Aorta (tissue), 5 donors: ENCODE results near the gene VASH2. TPM values are rescaled to one million over a fixed set of nuclear protein-coding genes. Genes with fewer than 3 reads are reported as not detected.

ENCODE experiments used
- ATAC-seq: fragments of 200-7000 bp; cut with Tn5 transposase; one replicate; pipeline ENCODE4 v1.9.1; 2022; ENCODE audit warnings: moderate library complexity; ENCODE audit not compliant: low FRiP score
- DNase-seq, 2 donors: peaks; one replicate each; pipeline ENCODE4 v3.0.0-alpha.2; 2020
- H3K27ac ChIP-seq, 2 donors: one replicate each; pipeline ENCODE4 v1.5.1; 2013; ENCODE audit warnings: low read length in 2 of 2, mild to moderate bottlenecking in 2 of 2, moderate library complexity in 2 of 2, control low read depth in 1 of 2, inconsistent platforms in 1 of 2, low read depth in 1 of 2
- H3K27me3 ChIP-seq, 2 donors: one replicate each; pipeline ENCODE4 v1.6.1; 2013; ENCODE audit warnings: control low read depth in 1 of 2, low read length in 1 of 2, mild to moderate bottlenecking in 1 of 2, moderate library complexity in 1 of 2; ENCODE audit not compliant: insufficient read depth in 2 of 2, control insufficient read depth in 1 of 2
- H3K36me3 ChIP-seq, 2 donors: one replicate each; pipeline ENCODE4 v1.6.1; 2013; ENCODE audit warnings: control low read depth in 1 of 2, low read length in 1 of 2, mild to moderate bottlenecking in 1 of 2; ENCODE audit not compliant: insufficient read depth in 2 of 2, control insufficient read depth in 1 of 2
- H3K4me1 ChIP-seq, 2 donors: one replicate each; pipeline ENCODE4 v1.6.1; 2013; ENCODE audit warnings: low read length in 2 of 2, control low read depth in 1 of 2, mild to moderate bottlenecking in 1 of 2, moderate library complexity in 1 of 2; ENCODE audit not compliant: insufficient read depth in 2 of 2, control insufficient read depth in 1 of 2
- H3K4me3 ChIP-seq, 2 donors: one replicate each; pipeline ENCODE4 v1.5.1; 2013; ENCODE audit warnings: low read length in 2 of 2, control low read depth in 1 of 2, mild to moderate bottlenecking in 1 of 2
- H3K9me3 ChIP-seq: one replicate; pipeline ENCODE4 v1.6.1; 2013; ENCODE audit warnings: mild to moderate bottlenecking, low read length; ENCODE audit not compliant: control insufficient read depth
- WGBS, 2 donors: extraction: QIAGEN DNeasy Blood & Tissue Kit; methylation state at CpG; one replicate each; pipeline ENCODE4 v1.1.7; 2013; 5-methylcytosine and 5-hydroxymethylcytosine counted together
- intact Hi-C, 2 donors: fragments of 100-400 bp; cut with DNase I; formaldehyde crosslinking; loops; one replicate each; pipeline versions ENCODE4 v1.14.2 to v1.15.0; 2022
- polyA plus RNA-seq, 2 donors: library from polyadenylated mRNA; stranded (reverse); fragments of 200-250 nt; gene quantifications; one replicate each; pipeline ENCODE4 v1.2.3, GENCODE V29; 2013
- total RNA-seq, 2 donors: library from RNA; stranded (reverse); fragmentation: NEBNext Ultra II Directional; extraction: Animal tissue kit (Norgen Biotek cat#: 25700); gene quantifications; one replicate each; pipeline ENCODE4 v1.2.1, GENCODE V29; 2021
- donor health status: healthy with polysubstance abuse.
- donor health status: Bipolar disorder and iron deficiency.
- donor health status: DM: no; HTN: no; CAD: no.
- donor health status: DM: no; HTN: no; CAD: no.
- donor health status: DM: yes; HTN: yes; CAD: no.

The VASH2 gene
- total and polyA plus RNA-seq, 4 donors, result 0.26 to 1.8 (median 0.33) TPM

- ATAC-seq (no peak), DNase-seq (no peak)
- WGBS, 2 donors, result 4 to 6% methylated on average over 51 to 72 of the region's 72 CpGs
- Histone ChIP-seq H3K27ac (no peak overlapping the region), H3K27me3 (no peaks in the 10 kb centered on the region), H3K4me1 (no peaks in the 10 kb centered on the region), H3K4me3 (peak overlapping the region; percentile 37 to 74), H3K9me3 (no peaks in the 10 kb centered on the region), H3K36me3 (no peaks in the 10 kb centered on the region)
- intact Hi-C loops, result no loop called here
Observed at GRCh38 chr1:212951126-212951946, 995 bp downstream of the VASH2 start.

- no peak overlapping the region for H3K4me3 ChIP-seq
- H3K4me1 ChIP-seq, result no peaks in the 10 kb centered on the region
- H3K27ac ChIP-seq, result no peak overlapping the region
- intact Hi-C loops, result no loop called here
- H3K27me3 ChIP-seq, result no peaks in the 10 kb centered on the region
- no peaks in the 10 kb centered on the region for H3K36me3 ChIP-seq
- H3K9me3 ChIP-seq, result no peaks in the 10 kb centered on the region
- ATAC-seq (no peak), DNase-seq (no peak)
- 43 to 60% methylated on average over 4 of the region's 4 CpGs for WGBS, 2 donors
Observed at GRCh38 chr1:212951947-212952640, 1.8 kb downstream of the VASH2 start.

GRCh38 chr1:212952641-212952976, 2.3 kb downstream of the VASH2 start:
- intact Hi-C loops, result no loop called here
- no peak for ATAC-seq
- 81 to 85% methylated on average over 8 of the region's 8 CpGs for WGBS, 2 donors

GRCh38 chr1:212953321-212953720, 3.0 kb downstream of the VASH2 start:
- H3K4me1 ChIP-seq, result no peaks in the 10 kb centered on the region
- DNase-seq (no peak), ATAC-seq (no peak)
- intact Hi-C loops, result no loop called here
- WGBS, 2 donors, result 80 to 90% methylated on average over 3 of the region's 3 CpGs
- no peak overlapping the region for H3K4me3 ChIP-seq
- H3K27me3 ChIP-seq, result no peaks in the 10 kb centered on the region
- H3K27ac ChIP-seq, result no peak overlapping the region
- no peaks in the 10 kb centered on the region for H3K36me3 ChIP-seq
- no peaks in the 10 kb centered on the region for H3K9me3 ChIP-seq

More at GRCh38 chr1:212952641-212952976, 2.3 kb downstream of the VASH2 start:
- H3K36me3 ChIP-seq, result no peaks in the 10 kb centered on the region
- H3K4me3 ChIP-seq, result no peak overlapping the region
- H3K4me1 ChIP-seq, result no peaks in the 10 kb centered on the region
- H3K9me3 ChIP-seq, result no peaks in the 10 kb centered on the region
- H3K27ac ChIP-seq, result no peak overlapping the region
- DNase-seq, result no peak
- H3K27me3 ChIP-seq, result no peaks in the 10 kb centered on the region

- DNase-seq, result no peak
- intact Hi-C loops, result no loop called here
- no peaks in the 10 kb centered on the region for H3K36me3 ChIP-seq
Observed at GRCh38 chr1:212954514-212954913, 4.2 kb downstream of the VASH2 start.

GRCh38 chr1:212955098-212955497, 4.8 kb downstream of the VASH2 start:
- intact Hi-C loops, result no loop called here
- Histone ChIP-seq H3K27me3 (no peaks in the 10 kb centered on the region), H3K9me3 (no peaks in the 10 kb centered on the region), H3K4me3 (no peak overlapping the region), H3K4me1 (no peaks in the 10 kb centered on the region), H3K36me3 (no peaks in the 10 kb centered on the region), H3K27ac (no peak overlapping the region)
- ATAC-seq (no peak), DNase-seq (no peak)
- WGBS, 2 donors, result 93 to 98% methylated on average over 3 of the region's 3 CpGs

More at GRCh38 chr1:212954514-212954913, 4.2 kb downstream of the VASH2 start:
- no peak for ATAC-seq
- H3K27me3 ChIP-seq, result no peaks in the 10 kb centered on the region
- no peaks in the 10 kb centered on the region for H3K4me1 ChIP-seq
- no peaks in the 10 kb centered on the region for H3K9me3 ChIP-seq
- WGBS, 2 donors, result 97 to 98% methylated on average over 6 of the region's 6 CpGs
- H3K27ac ChIP-seq, result no peak overlapping the region
- H3K4me3 ChIP-seq, result no peak overlapping the region

- 87 to 91% methylated on average over 8 of the region's 8 CpGs for WGBS, 2 donors
- DNase-seq (no peak), ATAC-seq (no peak)
- no peaks in the 10 kb centered on the region for H3K27me3 ChIP-seq
- H3K27ac ChIP-seq, result no peak overlapping the region
- H3K9me3 ChIP-seq, result no peaks in the 10 kb centered on the region
- H3K36me3 ChIP-seq, result no peaks in the 10 kb centered on the region
- no peak overlapping the region for H3K4me3 ChIP-seq
- intact Hi-C loops, result no loop called here
- no peaks in the 10 kb centered on the region for H3K4me1 ChIP-seq
Observed at GRCh38 chr1:212955961-212956620, 5.8 kb downstream of the VASH2 start.

GRCh38 chr1:212957546-212957945, 7.2 kb downstream of the VASH2 start:
- no peaks in the 10 kb centered on the region for H3K4me1 ChIP-seq
- no peaks in the 10 kb centered on the region for H3K36me3 ChIP-seq
- no peak overlapping the region for H3K4me3 ChIP-seq
- WGBS, 2 donors, result 93 to 94% methylated on average over 6 of the region's 6 CpGs
- intact Hi-C loops, result no loop called here
- no peaks in the 10 kb centered on the region for H3K27me3 ChIP-seq
- ATAC-seq (no peak), DNase-seq (no peak)
- H3K9me3 ChIP-seq, result no peaks in the 10 kb centered on the region
- no peak overlapping the region for H3K27ac ChIP-seq
